HepG2 (cell line): ENCODE results near the gene GPC2. TPM values are rescaled to one million over a fixed set of nuclear protein-coding genes. Genes with fewer than 3 reads are reported as not detected.

Experiments used
- ATAC-seq: fragments of 200-7000 bp; cut with Tn5 transposase; 3 replicates; pipeline ENCODE4 v1.9.1; 2020; ENCODE audit warnings: mild to moderate bottlenecking, moderate library complexity
- BruUV-seq: library from RNA; stranded (reverse); fragments of 400-500 nt; replicated peaks from 2 replicates; lab custom pipeline; 2021; lab: Mats Ljungman, UMichigan
- CTCF ChIA-PET: fragments of 300-600 bp; formaldehyde crosslinking; extraction: SDS; loops from one replicate; lab custom pipeline; 2021; ENCODE audit warnings: low total read pairs, inconsistent platforms, low intra/inter-chr PET ratio; lab: Yijun Ruan, JAX
- POLR2A ChIA-PET: fragments of 350-600 bp; sonication (Branson Sonifier 250); formaldehyde crosslinking; loops from one replicate; lab custom pipeline; 2020; ENCODE audit warnings: antibody characterized with exemption, inconsistent platforms; lab: Yijun Ruan, JAX
- DNase-seq: peaks from one replicate; pipeline ENCODE4 v3.0.0-alpha.2; 2015; ENCODE audit warnings: low spot score
- FAIRE-seq: peaks from 3 replicates; lab custom pipeline; 2011; peaks lifted over from hg19 to GRCh38; lab: Jason Lieb, UNC
- H2AFZ ChIP-seq: one replicate; pipeline ENCODE4 v1.6.1; 2011; ENCODE audit warnings: low read length, inconsistent platforms
- H3K27ac ChIP-seq: fragments of 300-600 bp; 3 replicates; pipeline ENCODE4 v1.8.0; 2011; ENCODE audit warnings: mixed run types, mild to moderate bottlenecking, mixed read lengths, low read length, inconsistent platforms; ENCODE audit not compliant: insufficient read depth; ENCODE audit errors: extremely low read length
- H3K27me3 ChIP-seq, 2 experiments: fragments of 200-600 bp in 1 of 2; 2 replicates in 1 of 2; 3 replicates in 1 of 2; pipeline versions ENCODE4 v1.6.0 to v1.8.0; 2011; ENCODE audit warnings: low read length in 2 of 2, mild to moderate bottlenecking in 2 of 2, moderate library complexity in 2 of 2, inconsistent platforms in 1 of 2; ENCODE audit not compliant: insufficient read depth in 2 of 2, control insufficient read depth in 1 of 2
- H3K36me3 ChIP-seq, 2 experiments: fragments of 200-600 bp in 1 of 2; replicated peaks in 1 of 2; 2 replicates in 1 of 2; 3 replicates in 1 of 2; pipeline versions ENCODE4 v1.5.1 to v1.8.0; 2011; ENCODE audit warnings: low read length in 2 of 2, inconsistent platforms in 1 of 2; ENCODE audit not compliant: insufficient read depth in 2 of 2, control insufficient read depth in 1 of 2
- H3K4me1 ChIP-seq: 2 replicates; pipeline ENCODE4 v1.5.1; 2012; ENCODE audit warnings: low read length, inconsistent platforms; ENCODE audit not compliant: insufficient read depth
- H3K4me2 ChIP-seq: 2 replicates; pipeline ENCODE4 v1.6.0; 2011; ENCODE audit warnings: low read depth, low read length, inconsistent platforms
- H3K4me3 ChIP-seq, 3 experiments: fragments of 200-600 bp in 1 of 3; sonication (generic), shearing (Covaris generic) in 1 of 3; replicated peaks in 1 of 3; 2 replicates each; pipeline ENCODE4 v1.5.1; 2011 to 2016; ENCODE audit warnings: low read length in 3 of 3, inconsistent platforms in 2 of 3, low read depth in 2 of 3, mild to moderate bottlenecking in 2 of 3, control low read depth in 1 of 3, mixed read lengths in 1 of 3; ENCODE audit not compliant: insufficient read depth in 1 of 3
- H3K79me2 ChIP-seq: one replicate; pipeline ENCODE4 v1.6.1; 2011; ENCODE audit warnings: low read length, inconsistent platforms; ENCODE audit not compliant: insufficient read depth
- H3K9ac ChIP-seq: 2 replicates; pipeline ENCODE4 v1.6.0; 2011; ENCODE audit warnings: mild to moderate bottlenecking, low read depth, low read length, inconsistent platforms; ENCODE audit not compliant: insufficient read depth
- H3K9me3 ChIP-seq: 2 replicates; pipeline ENCODE4 v1.5.1; 2012; ENCODE audit warnings: mild to moderate bottlenecking, low read length
- H4K20me1 ChIP-seq: 2 replicates; pipeline ENCODE4 v1.6.0; 2011; ENCODE audit warnings: inconsistent platforms, mild to moderate bottlenecking, low read length, moderate library complexity; ENCODE audit not compliant: insufficient read depth
- BCL3 ChIP-seq: sonication (generic); formaldehyde crosslinking; IDR thresholded peaks from 2 replicates; pipeline ENCODE4 v1.5.1; 2020; ENCODE audit warnings: mild to moderate bottlenecking, missing genetic modification reagents, moderate library complexity
- CCDC6 ChIP-seq: sonication (generic); formaldehyde crosslinking; IDR thresholded peaks from 2 replicates; pipeline ENCODE4 v1.8.1; 2022; ENCODE audit warnings: mild to moderate bottlenecking, missing genetic modification reagents, moderate library complexity
- LCORL ChIP-seq, 2 experiments: fragments of 450-650 bp in 1 of 2; sonication (generic) in 1 of 2; formaldehyde crosslinking in 1 of 2; IDR thresholded peaks; 2 replicates each; pipeline versions ENCODE4 v1.5.0 to v1.6.1; 2017 to 2020; ENCODE audit warnings: antibody characterized with exemption in 1 of 2, missing genetic modification reagents in 1 of 2
- MYC ChIP-seq: sonication (generic); formaldehyde crosslinking; IDR thresholded peaks from 2 replicates; pipeline ENCODE4 v1.9.0; 2021; ENCODE audit warnings: missing genetic modification reagents, borderline replicate concordance
- SRSF1 ChIP-seq: fragments of 200-400 bp; formaldehyde crosslinking; optimal IDR thresholded peaks from 2 replicates; pipeline ENCODE3; 2017; ENCODE audit warnings: mild to moderate bottlenecking, low read depth, low read length, moderate library complexity
- THAP11 ChIP-seq: IDR thresholded peaks from 2 replicates; pipeline ENCODE4 v1.6.1; 2016; ENCODE audit warnings: missing biosample characterization, missing genetic modification reagents
- ZEB1 ChIP-seq: IDR thresholded peaks from 2 replicates; pipeline ENCODE4 v1.6.1; 2012; ENCODE audit warnings: mild to moderate bottlenecking, low read depth, inconsistent platforms; ENCODE audit not compliant: insufficient replicate concordance
- ZFX ChIP-seq: sonication (generic); formaldehyde crosslinking; IDR thresholded peaks from 2 replicates; pipeline ENCODE4 v1.4.0; 2020; ENCODE audit warnings: mild to moderate bottlenecking, low read depth, missing genetic modification reagents, moderate library complexity
- ZNF18 ChIP-seq: sonication (generic); formaldehyde crosslinking; IDR thresholded peaks from 2 replicates; pipeline ENCODE4 v1.8.0; 2022; ENCODE audit warnings: mild to moderate bottlenecking, missing genetic modification reagents; ENCODE audit not compliant: insufficient replicate concordance
- ZNF335 ChIP-seq: sonication (generic); formaldehyde crosslinking; IDR thresholded peaks from 2 replicates; pipeline ENCODE4 v1.4.0; 2020; ENCODE audit warnings: missing genetic modification reagents
- ZNF350 ChIP-seq: sonication (generic); formaldehyde crosslinking; IDR thresholded peaks from 2 replicates; pipeline ENCODE4 v1.4.0; 2020; ENCODE audit warnings: mild to moderate bottlenecking, low read depth, missing genetic modification reagents, borderline replicate concordance
- ZNF431 ChIP-seq: sonication (generic); formaldehyde crosslinking; IDR thresholded peaks from 2 replicates; pipeline ENCODE4 v1.9.0; 2022; ENCODE audit warnings: missing genetic modification reagents, low read depth, mild to moderate bottlenecking, borderline replicate concordance
- ZNF501 ChIP-seq: sonication (generic); formaldehyde crosslinking; IDR thresholded peaks from 2 replicates; pipeline ENCODE4 v1.5.1; 2020; ENCODE audit warnings: mild to moderate bottlenecking, moderate library complexity, missing genetic modification reagents
- ZNF567 ChIP-seq: sonication (generic); formaldehyde crosslinking; IDR thresholded peaks from 2 replicates; pipeline ENCODE4 v1.8.1; 2023; ENCODE audit warnings: mild to moderate bottlenecking, missing genetic modification reagents, borderline replicate concordance
- ZNF605 ChIP-seq: sonication (generic); formaldehyde crosslinking; IDR thresholded peaks from 2 replicates; pipeline ENCODE4 v1.8.0; 2022; ENCODE audit warnings: mild to moderate bottlenecking, missing genetic modification reagents
- WGBS: methylation state at CpG from one replicate; pipeline ENCODE4 v1.1.6; 2017; ENCODE audit warnings: low lambda C conversion rate; 5-methylcytosine and 5-hydroxymethylcytosine counted together
- in situ Hi-C: cut with HindIII; loops from 2 replicates; pipeline ENCODE4 v1.10.0; 2017; ENCODE audit warnings: low pct_unique_long_range_greater_than_20kb; ENCODE audit not compliant: extremely low pct_ligation_motif_present
- intact Hi-C: fragments of 100-400 bp; cut with micrococcal nuclease; formaldehyde crosslinking; loops from one replicate; pipeline ENCODE4 v1.10.0; 2022; ENCODE audit not compliant: unreplicated experiment
- polyA plus RNA-seq, 8 experiments: library from polyadenylated mRNA; depleted of rRNA in 3 of 8; stranded (reverse) in 7 of 8; unstranded in 1 of 8; fragments of >200 nt; fragmentation: Illumina TruSeq in 4 of 8; extraction: Trizol in 4 of 8; gene quantifications; 2 replicates each; pipeline versions ENCODE4 v1.2.1 to v1.2.3, GENCODE V29; 2011 to 2016; ENCODE audit warnings: low read depth in 4 of 8, missing spikeins in 1 of 8, mixed read lengths in 1 of 8; ENCODE audit not compliant: insufficient read depth in 1 of 8
- total RNA-seq, 5 experiments: library from RNA; depleted of rRNA; stranded (reverse); fragments of >200 nt; fragmentation: Illumina TruSeq; extraction: Trizol; gene quantifications; 2 replicates each; pipeline ENCODE4 v1.2.3, GENCODE V29; 2016; ENCODE audit warnings: low read depth in 1 of 5
- TF ChIP-seq, protein P1 (sequence below): IDR thresholded peaks from 2 replicates; pipeline ENCODE4 v1.6.1; 2016; ENCODE audit warnings: low read depth, control low read depth

Gene GPC2
- total and polyA plus RNA-seq, 2 of the 13 experiments (the other 11 are each of a cell fraction or from before 2014, with no cell fraction given), result 0.64 to 0.78 TPM

DNA sequence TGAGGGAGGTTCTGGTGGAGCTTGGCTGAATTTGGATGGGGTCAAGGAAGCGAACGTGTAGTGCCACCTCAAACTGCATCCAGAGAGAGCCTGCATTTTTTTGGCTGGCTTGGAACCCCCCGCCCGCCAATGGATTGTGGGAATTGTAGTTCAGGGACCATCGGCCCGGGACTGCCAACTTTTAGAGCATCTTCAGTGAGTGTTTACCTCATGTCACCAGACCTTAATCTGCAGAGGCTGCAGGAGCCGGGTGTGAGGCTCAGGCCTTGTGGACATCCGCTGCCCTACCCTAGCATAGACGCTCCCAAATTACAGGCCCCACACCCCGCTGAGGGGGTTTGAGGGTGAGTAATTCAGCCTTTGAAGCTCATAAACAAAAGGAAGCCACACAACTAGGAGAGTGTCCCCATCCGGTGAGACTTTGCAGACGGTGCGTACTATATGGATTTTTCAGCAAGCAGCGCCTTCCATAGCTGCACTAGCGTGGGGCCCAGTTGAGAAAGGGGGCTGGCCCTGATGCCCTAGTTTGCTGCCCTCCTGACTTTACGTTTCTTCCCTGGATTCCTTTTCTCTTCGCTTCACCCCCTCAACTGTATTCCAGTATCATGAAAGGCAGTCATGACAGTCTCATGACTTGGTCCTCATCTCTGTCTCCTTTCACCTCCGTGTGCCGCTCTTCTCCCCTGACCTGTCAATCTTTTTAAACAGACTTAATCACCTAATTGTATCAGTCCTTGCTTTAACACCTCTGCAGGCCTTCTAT is 57.0 kb downstream of the GPC2 start:
- ATAC-seq, result peak; percentile 59
- Histone ChIP-seq H3K4me1 (peaks cover 45% of the 10 kb centered on the region), H3K9me3 (no peaks in the 10 kb centered on the region), H3K27ac (peak overlapping the region; percentile 77), H3K79me2 (peaks cover 8% of the 10 kb centered on the region), H3K4me2 (peak overlapping the region; percentile 98), H3K36me3 (no peaks in the 10 kb centered on the region), H3K27me3 (no peaks in the 10 kb centered on the region; a peak in 1 of 5 replicates), H4K20me1 (no peaks in the 10 kb centered on the region), H3K9ac (peak overlapping the region; percentile 87), H2AFZ (peak overlapping the region; percentile 71), H3K4me3 (peak overlapping the region; percentile 62 to 98 (median 95))
- WGBS, result 2% methylated on average over 6 of the region's 19 CpGs
- ChIA-PET CTCF (no interaction called here), POLR2A (interaction anchor here (0.6 to 2.0 kb wide), 2 partner anchors 19 to 48 kb away, joined by 3 to 21 read pairs; partner anchors contain the start of genes AP4M1, GAL3ST4 and MCM7)
- peak; percentile 57 for DNase-seq
- no peak for FAIRE-seq
- in situ Hi-C loops, result no loop called here
- intact Hi-C loops, result loop anchor here (2.0 kb wide), 1 partner anchor 19 kb away; the partner anchor contains the start of genes AP4M1 and MCM7
- BruUV-seq, result no TSS peak
- TF ChIP-seq ZNF501 (CRISPR knock-in tag) (0 out of 2 replicates have a peak, but pooled peaks have one; percentile 31), ZNF350 (CRISPR knock-in tag) (0 out of 2 replicates have a peak, but pooled peaks have one; percentile 21), THAP11 (CRISPR knock-in tag) (peak; percentile 96), ZNF335 (0 out of 2 replicates have a peak, but pooled peaks have one; percentile 21), ZEB1 (no peak), ZNF567 (CRISPR knock-in tag) (no peak), LCORL (IDR thresholded peaks at IDR 0.05) (no peak), LCORL (CRISPR knock-in tag; IDR thresholded peaks at IDR 0.05) (peak; percentile 36), ZNF18 (CRISPR knock-in tag) (peak; percentile 16), ZNF431 (no peak), SRSF1 (no peak), BCL3 (peak; percentile 9; the same call in 1 of the 2 replicates), CCDC6 (CRISPR knock-in tag) (0 out of 2 replicates have a peak, but pooled peaks have one; percentile 18), ZNF605 (CRISPR knock-in tag) (peak; percentile 40; the same call in 1 of the 2 replicates), ZFX (CRISPR knock-in tag) (peak; percentile 67), MYC (0 out of 2 replicates have a peak, but pooled peaks have one; percentile 24)
- TF ChIP-seq, protein P1, sequence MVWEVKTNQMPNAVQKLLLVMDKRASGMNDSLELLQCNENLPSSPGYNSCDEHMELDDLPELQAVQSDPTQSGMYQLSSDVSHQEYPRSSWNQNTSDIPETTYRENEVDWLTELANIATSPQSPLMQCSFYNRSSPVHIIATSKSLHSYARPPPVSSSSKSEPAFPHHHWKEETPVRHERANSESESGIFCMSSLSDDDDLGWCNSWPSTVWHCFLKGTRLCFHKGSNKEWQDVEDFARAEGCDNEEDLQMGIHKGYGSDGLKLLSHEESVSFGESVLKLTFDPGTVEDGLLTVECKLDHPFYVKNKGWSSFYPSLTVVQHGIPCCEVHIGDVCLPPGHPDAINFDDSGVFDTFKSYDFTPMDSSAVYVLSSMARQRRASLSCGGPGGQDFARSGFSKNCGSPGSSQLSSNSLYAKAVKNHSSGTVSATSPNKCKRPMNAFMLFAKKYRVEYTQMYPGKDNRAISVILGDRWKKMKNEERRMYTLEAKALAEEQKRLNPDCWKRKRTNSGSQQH, result 0 out of 2 replicates have a peak, but pooled peaks have one; percentile 67
